Hematopoietic multipotent progenitor cell treated with erythropoietin and hydrocortisone succinate and interleukin-3 and kit ligand, for 4 days (in vitro differentiated cells): ENCODE results near the gene DACT2.
"Not testable (repeated sequence)": the region's sequence is repeated elsewhere in the genome, so short reads cannot be mapped to it uniquely, and the experiment has no call there.

Experiments
- DNase-seq: peaks from one replicate; pipeline ENCODE4 v3.0.0-alpha.2; 2015

Gene DACT2

DNA sequence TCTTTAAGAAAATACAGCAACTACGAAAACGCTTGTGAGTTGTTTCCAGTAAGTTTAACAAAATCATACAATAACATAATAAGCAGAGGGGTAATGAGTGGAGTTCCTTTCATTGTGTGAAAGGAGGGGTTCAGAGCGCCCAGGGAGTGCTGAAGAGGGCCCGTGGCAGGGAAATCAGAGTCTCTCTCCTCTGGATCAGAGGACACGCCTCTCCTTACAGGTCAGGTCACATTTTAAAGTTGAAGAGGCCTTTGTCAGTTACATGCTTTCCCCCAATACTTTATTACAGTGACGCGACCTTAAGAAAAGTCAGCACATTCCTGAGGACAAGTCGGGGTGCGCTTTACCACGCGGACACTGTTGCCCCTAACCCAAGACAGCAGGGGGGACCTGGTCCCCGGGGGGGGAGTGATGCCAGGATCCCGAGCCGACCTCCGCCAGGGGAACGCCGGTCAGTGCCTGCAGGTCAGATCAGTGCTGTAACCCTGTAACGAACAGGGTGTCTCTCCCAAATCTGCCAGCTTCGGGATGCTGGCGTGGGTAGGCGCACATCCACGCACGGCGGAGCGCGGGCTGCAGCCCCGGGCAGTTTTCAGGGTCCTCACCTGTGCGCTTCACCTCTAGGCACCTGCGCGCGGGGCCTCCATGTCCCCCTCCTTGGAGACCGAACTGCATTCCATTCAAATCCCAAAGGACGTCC lies 848 bp downstream of the DACT2 start:
- DNase-seq, result no peak

DNA sequence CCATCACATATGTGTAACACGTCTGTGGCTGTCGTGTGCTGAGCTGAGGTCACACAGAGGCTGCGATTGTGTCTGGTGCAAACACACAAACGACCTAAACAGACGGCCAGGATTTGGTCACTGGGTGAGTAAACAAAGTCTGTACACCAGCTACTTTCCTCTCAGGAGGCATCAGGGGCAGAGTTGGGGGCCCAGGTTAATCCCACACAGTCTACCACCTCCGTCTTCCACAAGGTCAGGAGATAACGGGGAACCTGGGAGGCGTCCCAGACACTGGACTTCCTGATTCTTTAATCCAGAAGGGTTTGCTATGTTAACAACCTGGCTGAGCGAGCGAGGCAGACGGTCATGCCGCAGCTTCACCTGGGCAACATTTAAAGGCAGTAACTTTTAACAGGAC lies 1.5 kb downstream of the DACT2 start:
- no peak for DNase-seq

GRCh38 chr6:168315596-168315995 lies 4.0 kb downstream of the DACT2 start:
- DNase-seq, result no peak

GRCh38 chr6:168314948-168315347 lies 4.6 kb downstream of the DACT2 start:
- no peak for DNase-seq

- no peak for DNase-seq
Observed at GRCh38 chr6:168314021-168314420, 5.6 kb downstream of the DACT2 start.

- no peak for DNase-seq
Observed at GRCh38 chr6:168313431-168314011, 6.1 kb downstream of the DACT2 start.

- not testable (repeated sequence) for DNase-seq
Observed at GRCh38 chr6:168312125-168312507, 7.5 kb downstream of the DACT2 start.

DNA sequence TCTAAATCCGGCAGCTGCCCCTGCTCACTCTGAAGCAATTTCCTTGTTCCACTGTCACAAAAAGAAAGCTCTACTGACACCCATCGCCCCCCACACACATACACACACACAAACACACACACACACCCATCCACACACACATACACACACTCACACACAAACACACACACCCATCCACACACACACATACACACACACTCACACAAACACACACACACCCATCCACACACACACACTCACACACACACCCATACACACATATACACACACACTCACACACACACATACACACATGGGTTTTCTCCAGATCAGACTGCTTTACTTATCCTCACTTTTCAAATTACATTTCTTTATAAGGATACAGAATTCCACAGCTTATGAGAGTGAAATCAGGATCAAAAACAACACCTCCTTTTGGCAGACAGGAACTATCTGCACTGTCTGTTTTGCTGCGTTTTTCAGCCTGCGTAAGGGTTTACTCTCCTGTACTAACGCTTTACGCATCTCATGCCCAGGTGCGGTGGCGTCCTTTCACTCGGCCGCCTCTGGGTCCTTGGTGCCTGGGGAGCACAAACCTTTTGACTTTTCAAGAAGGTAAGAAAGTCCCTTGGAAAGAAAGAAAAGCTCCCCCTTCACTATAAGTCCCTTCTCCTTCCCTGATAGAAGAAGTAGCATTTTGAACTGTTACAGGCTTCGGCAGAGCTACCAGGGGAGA lies 8.0 kb downstream of the DACT2 start:
- DNase-seq, result no peak

- no peak for DNase-seq
Observed at GRCh38 chr6:168310945-168311344, 8.6 kb downstream of the DACT2 start.

GRCh38 chr6:168310403-168310802 lies 9.2 kb downstream of the DACT2 start:
- no peak for DNase-seq

DNA sequence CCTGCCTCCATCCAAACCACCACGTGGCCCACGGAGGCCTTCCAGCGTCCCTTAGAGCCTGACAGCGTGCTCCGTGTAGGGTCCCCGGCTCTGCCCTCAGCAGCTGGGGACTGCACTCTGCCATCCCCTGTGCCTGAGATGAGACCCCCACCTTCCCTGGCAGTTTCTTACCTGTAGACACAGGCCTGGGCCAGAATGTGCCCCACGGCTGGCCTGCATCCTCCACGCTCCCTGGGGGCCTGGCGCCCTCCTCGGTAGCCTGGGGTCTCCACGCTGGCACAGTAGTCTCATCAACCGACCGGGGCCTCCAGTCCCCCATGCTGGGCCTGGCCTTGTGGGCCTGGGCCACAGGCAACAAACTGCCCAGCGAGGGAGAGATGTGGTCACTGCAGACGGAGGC lies 9.6 kb downstream of the DACT2 start:
- DNase-seq, result no peak

- no peak for DNase-seq
Observed at GRCh38 chr6:168309183-168309582, 10.4 kb downstream of the DACT2 start.

DNA sequence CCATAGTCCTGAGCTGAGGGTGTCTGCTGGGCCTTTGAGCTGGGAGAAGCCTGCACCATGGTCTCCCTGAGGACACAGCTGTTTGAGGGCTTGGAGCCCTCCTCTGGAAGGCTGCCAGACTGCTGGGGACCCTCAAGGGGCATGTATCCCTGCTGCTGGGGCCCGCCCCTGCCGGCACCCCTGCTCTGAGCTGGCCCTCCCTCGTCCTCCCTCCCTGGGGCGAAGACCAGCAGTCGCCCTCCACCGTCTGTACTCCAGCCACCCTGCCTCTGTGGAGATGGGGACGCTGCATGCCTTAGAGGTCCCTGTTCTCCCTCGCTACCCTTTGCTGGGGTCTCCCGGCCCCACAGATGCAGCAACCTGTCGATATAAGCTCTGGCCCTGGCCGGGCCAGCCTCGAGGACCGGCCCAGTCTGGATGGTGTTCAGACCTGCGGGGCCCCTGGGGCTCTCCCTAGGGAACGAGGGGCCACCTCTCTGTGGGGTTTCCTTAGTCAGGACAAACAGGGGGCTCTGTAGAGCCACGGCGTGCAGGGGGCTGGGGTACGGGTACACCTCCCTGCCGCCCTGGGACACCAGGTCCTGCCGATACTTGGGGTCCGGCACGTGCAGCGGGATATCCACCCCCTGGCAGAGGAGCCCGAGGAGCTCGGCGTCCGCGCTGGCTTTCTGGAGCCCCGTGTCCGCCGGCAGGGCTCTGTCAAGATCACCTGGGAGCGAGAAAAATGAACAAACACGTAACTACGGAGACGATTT lies 11.0 kb downstream of the DACT2 start:
- DNase-seq, result no peak

DNA sequence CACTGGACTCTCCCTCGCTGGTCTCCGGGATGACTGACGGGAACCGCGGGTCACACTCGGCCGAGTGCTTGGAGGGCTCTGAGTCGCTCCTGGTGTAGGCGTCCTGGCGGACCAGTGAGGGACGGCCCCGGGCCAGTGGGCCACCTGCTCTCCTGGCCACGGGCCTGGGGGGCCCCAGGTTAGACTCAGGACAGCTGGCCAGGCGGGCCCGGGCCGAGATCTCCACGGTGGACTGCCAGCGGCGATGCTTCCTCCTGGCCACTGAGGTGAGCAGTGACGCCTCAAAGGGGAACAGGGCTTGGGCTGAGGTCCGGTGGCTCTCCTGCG lies 11.9 kb downstream of the DACT2 start:
- no peak for DNase-seq

GRCh38 chr6:168307015-168307694 lies 12.4 kb downstream of the DACT2 start:
- DNase-seq, result no peak

DNA sequence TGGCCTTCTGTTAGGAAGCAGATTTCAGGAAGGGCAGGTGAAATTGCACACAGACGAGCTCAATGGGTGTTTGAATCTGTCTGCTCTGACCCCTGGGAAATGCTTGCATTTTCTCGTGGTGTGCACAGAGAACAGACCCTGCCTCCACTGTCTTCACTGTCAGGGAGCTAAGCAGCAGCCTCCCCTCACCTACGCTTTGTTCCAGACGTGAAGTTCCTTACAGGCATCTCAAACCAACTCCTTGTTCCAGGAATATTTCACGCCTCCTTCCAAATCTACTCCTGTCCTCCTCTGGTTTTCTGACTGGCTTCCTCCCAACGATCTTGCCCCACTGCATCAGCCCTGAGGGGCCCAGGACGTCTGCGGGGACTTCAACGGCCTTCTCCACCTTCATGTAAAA lies 13.7 kb downstream of the DACT2 start:
- DNase-seq, result no peak

DNA sequence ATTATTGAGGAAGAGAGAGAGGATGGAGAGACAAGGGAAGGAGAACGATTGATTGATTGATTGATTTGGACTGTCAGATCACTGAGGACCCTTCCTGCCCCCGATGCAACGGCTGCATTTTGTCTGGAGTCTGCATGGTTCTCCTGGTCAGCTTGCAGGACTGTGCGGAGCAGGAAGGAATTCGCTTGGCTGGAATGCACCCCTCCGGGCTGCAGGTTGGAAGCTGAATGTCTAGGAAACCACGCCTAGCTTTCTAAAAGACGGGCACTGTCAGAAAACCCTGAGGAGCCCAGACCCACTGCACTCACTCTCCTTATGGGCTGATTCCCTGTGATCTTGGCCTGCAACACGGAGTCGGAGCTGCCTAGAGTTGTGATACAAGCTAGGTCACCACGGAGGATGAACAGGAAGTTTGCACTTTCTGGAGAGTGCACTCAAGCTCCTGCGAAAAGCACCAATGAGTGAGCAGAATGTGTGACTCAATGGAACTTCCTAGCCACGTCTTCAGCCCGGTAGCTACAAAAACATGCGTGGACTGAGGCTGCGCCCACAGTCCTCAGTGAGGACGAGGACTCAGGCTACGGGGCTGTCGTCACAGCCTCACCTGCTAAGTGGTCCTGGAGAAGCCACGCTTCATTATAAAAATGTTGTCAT lies 14.4 kb downstream of the DACT2 start:
- no peak for DNase-seq

DNA sequence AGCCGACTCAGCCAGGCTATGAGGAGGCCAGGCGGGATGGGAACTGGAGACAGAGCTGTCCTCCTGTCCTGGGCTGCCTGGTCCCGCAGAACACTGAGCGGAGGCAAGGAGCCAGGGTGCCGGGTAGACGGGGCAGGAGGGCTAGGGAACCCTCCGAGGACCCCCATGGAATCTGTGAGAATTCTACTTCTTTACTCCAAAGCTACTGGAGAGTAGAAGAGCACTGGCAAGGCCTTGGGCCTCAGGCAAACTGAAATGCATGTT lies 14.9 kb downstream of the DACT2 start:
- no peak for DNase-seq

DNA sequence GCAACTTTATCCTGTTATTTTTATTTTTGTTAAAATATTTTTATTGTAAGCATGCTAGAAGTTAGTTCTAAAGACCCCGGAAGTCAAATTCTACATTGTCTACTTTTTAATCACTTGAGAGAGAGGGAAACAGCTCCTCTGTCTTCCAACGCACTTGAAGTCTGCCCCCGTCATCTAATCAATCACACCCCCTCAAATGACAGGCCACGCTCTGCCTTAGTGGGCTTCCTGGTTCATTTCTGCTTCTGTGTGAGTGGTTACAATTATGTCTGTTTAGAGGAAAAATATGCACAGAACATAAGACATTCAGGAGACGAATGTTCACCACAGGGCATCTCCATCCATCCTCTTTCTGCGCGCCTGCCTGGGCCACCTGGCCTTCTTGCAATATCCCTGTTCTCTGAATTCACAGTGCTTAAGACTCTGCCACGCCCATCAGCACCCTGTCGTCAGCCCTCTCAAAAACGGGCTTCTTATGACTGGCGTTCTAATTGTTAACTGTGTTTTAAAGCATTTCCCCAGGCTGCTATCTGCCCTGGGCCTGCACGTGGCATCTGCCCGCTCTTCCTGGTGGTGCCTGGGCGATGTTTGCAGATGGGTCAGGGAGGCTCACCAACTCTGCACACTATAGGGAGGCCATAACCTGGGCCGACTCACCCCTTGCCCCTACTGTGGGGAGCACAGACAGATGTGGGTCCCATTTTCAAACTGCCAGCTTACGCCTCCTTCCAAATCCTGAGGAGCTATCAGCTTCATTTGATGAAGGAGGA lies 15.4 kb downstream of the DACT2 start:
- no peak for DNase-seq

GRCh38 chr6:168302534-168302933 lies 17.0 kb downstream of the DACT2 start:
- peak; percentile 59 for DNase-seq

DNA sequence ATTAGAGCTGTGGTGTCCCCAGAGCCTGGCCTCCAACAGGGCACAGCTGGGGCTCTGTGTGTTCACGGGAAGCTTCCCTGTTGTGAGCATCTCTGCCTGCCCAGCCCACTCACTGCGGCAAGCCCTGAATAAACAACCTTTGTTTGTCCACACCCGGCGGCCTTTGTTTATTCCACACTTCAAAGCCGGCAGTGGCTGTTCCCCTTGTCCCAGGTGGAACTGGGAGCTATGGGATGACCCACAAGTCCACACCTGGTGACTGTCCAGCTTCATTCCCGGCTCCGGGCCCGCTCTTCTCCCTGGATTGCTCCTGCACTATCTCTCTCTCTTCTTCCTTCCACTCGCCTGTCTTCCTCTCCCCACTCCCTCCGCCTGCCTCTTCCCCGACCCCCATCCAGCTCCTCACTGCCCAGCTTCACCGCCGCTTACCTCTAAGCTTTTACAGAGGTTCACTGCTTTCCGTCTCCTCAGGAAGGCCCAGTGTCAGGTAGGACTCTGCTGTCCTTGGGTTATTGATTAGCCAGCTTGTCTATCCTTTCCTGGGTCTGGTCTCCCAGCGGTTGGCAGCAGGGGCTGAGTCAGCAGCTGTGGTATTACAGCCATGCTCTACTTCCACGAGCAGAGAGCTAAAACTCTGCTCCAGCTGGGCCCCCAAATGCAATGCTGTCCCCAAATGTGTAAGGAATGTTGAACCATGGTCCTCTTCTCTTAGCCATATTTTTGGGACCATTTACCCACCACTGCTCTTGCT lies 17.8 kb downstream of the DACT2 start:
- DNase-seq, result no peak
